Omental fat pad (tissue), 4 donors: ENCODE results near the gene MYO5C. TPM values are rescaled to one million over a fixed set of nuclear protein-coding genes. Genes with fewer than 3 reads are reported as not detected.
"Not testable (repeated sequence)": the region's sequence is repeated elsewhere in the genome, so short reads cannot be mapped to it uniquely, and the experiment has no call there.

Source experiments
- ATAC-seq: fragments of 150-250 bp; one replicate; pipeline ENCODE4 v1.9.1; 2016; ENCODE audit warnings: mild to moderate bottlenecking, moderate library complexity; ENCODE audit not compliant: low FRiP score
- DNase-seq: peaks from one replicate; pipeline ENCODE4 v3.0.0-alpha.2; 2019; ENCODE audit warnings: low spot score
- total RNA-seq, 4 donors: library from RNA; depleted of rRNA; stranded (reverse); fragments of >200 nt; gene quantifications; one replicate each; pipeline ENCODE4 v1.1.0, GENCODE V29; 2016
- TF ChIP-seq, protein P1 (sequence below), 3 donors: fragments of 450-650 bp; IDR thresholded peaks; one replicate each; pipeline ENCODE4 v1.5.1; 2016 to 2017; ENCODE audit warnings: antibody characterized with exemption in 3 of 3, mild to moderate bottlenecking in 3 of 3, moderate library complexity in 2 of 3

Gene MYO5C
- total RNA-seq, 4 donors from 2014 or later = 7.7 to 58.3 (median 15.5) TPM

DNA sequence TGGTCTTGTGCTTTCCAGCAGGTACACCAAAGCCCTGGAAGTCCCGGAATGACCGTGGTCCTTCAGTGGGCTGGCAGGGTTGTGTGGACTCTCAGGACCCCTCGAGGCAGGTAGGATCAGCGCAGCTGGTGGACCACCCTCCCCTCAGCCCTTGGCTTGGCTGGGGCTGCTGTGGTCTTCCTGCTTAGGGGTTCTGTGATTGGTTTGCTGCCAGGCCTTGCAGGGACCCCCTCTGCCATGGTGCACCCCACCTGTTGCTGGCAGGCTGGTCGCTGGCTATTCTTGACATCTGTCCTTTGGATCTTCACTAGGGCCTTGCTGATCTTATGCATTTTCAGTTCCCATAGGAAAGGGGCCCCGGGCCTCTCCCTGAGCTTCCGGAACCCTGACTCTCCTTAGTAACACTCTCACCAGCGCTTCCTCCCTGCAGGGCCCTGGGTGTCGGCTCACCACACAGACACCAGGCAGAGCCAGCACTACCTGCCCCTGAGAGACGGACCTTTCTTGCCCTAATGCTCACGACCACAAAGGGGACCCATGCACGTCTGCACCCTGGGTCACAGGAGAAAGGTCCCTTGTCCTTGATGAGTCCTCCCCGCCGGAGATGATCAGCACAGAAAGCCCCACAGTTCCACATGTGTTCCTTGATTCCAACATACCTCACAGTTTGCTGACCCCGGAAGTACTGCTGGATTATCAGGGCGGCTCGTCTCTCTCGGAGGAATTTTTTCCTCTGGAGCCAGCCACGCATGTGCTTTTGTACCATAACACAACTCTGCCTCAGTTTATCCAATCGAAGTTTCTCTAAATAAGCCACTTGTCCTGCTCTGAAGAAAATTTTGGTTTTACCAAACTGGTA lies 51.7 kb downstream of the MYO5C start:
- ATAC-seq = no peak
- DNase-seq = no peak
- TF ChIP-seq, protein P1, sequence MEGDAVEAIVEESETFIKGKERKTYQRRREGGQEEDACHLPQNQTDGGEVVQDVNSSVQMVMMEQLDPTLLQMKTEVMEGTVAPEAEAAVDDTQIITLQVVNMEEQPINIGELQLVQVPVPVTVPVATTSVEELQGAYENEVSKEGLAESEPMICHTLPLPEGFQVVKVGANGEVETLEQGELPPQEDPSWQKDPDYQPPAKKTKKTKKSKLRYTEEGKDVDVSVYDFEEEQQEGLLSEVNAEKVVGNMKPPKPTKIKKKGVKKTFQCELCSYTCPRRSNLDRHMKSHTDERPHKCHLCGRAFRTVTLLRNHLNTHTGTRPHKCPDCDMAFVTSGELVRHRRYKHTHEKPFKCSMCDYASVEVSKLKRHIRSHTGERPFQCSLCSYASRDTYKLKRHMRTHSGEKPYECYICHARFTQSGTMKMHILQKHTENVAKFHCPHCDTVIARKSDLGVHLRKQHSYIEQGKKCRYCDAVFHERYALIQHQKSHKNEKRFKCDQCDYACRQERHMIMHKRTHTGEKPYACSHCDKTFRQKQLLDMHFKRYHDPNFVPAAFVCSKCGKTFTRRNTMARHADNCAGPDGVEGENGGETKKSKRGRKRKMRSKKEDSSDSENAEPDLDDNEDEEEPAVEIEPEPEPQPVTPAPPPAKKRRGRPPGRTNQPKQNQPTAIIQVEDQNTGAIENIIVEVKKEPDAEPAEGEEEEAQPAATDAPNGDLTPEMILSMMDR (IDR thresholded peaks at IDR 0.05) = no peak

DNA sequence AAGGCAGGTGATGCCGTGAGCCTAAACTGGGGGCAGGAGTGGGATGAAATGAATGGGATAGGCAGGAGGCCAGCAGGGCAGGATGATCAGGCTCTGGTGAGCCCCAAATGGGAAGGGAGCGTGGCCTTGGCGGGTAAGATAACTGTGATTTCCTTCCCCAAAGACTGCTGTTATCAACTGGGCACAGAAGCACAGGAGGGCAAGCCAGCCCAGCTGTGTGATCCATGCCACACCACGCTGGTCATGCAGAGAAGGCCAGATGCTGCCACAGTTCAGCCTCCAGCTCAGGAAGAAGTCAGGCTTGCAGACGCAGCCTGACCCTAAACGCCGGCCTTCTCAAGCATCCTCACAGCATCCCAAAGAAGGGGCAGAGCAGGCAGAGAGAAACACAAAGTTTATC lies 52.3 kb downstream of the MYO5C start:
- DNase-seq (no peak), ATAC-seq (no peak)
- TF ChIP-seq, protein P1 (IDR thresholded peaks at IDR 0.05) = no peak

DNA sequence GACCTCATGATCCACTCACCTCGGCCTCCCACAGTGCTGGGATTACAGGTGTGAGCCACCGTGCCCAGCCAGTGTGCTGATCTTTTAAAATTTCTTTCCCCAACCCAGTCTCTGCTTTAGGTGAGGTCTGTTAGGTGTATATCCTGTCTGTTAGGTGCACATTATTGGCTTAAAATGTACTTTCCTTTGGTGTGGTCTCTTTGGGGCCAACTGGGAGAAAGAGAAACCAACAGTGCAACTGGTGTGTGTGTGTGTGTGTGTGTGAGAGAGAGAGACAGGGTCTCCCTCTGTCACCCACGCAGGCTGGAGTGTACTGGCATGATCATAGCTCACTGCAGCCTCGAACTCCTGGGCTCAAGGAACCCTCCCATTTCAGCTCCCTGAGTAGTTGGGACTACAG lies 54.1 kb downstream of the MYO5C start:
- no peak for ATAC-seq
- no peak for DNase-seq
- TF ChIP-seq, protein P1 (IDR thresholded peaks at IDR 0.05) = no peak

DNA sequence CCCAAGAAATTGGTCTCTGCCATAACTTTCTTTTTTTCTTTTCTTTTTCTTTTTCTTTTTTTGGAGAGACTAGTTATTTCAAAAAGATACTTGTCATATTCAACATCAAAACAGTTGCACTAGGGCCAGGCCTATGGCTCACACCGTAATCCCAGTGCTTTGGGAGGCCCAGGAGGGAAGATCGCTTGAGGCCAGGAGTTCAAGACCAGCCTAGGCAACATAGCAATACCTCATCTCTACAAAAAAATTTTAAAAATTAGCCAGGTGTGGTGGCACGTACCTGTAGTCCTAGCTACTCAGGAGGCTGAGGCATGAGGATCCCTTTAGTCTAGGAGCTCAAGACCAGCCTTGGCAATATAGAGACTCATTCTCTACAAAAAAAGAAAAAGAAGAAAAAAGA lies 55.4 kb downstream of the MYO5C start:
- ATAC-seq (no peak), DNase-seq (no peak)
- TF ChIP-seq, protein P1 (IDR thresholded peaks at IDR 0.05) = no peak

DNA sequence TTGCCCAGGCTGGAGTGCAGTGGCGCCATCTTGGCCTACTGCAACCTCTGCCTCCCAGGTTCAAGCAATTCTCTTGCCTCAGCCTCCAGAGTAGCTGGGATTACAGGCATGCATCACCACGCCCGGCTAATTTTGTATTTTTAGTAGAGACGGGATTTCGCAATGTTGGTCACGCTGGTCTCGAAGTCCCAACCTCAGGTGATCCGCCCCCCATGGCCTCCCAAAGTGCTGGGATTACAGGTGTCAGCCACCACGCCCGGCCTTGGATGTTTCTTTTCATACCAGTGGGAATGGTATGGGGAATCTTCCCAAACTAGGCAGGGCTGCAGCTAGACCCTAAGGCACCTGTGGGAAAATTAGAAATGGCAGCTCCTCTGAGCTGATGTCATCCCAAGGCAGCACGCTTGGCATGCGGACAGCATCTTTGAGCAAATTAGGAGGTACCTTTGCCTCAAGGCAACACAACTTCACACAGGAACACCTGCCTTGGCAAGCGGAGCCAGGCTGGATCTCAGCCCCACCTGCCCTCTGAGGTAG lies 56.5 kb downstream of the MYO5C start:
- ATAC-seq, DNase-seq: not testable (repeated sequence)

DNA sequence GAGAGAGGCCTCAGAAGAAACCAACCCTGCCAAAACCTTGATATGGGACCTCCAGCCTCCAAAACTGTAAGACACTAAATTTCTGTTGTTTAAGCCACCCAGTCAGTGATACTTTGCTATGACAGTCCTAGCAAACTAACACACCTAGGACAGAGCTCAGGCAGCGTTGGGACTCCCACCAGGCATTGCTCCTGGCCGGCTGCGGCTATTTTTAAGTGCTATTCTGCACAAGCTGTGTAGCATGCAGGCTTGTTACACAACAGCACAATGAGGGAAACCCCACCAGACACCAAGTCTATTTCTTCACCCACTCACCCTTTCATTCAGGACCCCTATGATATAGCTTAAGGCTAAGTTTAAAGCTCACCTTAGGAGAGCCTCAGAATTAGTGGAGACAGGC lies 57.5 kb downstream of the MYO5C start:
- no peak for DNase-seq
- no peak for ATAC-seq
- TF ChIP-seq, protein P1 (IDR thresholded peaks at IDR 0.05) = no peak

DNA sequence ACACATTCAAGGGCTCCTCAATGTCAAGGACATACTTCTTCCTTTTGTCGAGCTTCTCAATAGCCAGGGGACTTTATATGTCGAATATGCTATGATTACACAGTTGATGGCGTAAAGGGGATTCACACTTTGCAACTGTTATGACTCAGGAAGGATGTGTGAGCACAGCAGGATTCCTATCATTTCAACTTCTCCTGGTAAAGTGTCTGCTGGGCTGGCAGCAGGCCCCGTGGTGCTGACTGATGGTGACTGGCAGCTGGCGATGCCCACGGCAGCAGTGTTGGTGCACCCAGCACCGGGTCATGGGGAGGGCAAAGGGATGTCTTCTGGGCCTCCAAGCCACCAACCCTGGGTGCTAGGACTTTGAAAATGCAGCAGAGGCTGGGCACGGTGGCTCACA lies 59.6 kb downstream of the MYO5C start:
- DNase-seq (no peak), ATAC-seq (no peak)

More for the DNA sequence above, 59.6 kb downstream of the MYO5C start:
- TF ChIP-seq, protein P1 (IDR thresholded peaks at IDR 0.05) = no peak
